Measurements from ENCODE around the gene SPTLC2. TPM values are rescaled to one million over a fixed set of nuclear protein-coding genes. Genes with fewer than 3 reads are reported as not detected.

SPTLC2 gene
- total RNA-seq, 1 donor from 2014 or later = 31.9 TPM

DNA sequence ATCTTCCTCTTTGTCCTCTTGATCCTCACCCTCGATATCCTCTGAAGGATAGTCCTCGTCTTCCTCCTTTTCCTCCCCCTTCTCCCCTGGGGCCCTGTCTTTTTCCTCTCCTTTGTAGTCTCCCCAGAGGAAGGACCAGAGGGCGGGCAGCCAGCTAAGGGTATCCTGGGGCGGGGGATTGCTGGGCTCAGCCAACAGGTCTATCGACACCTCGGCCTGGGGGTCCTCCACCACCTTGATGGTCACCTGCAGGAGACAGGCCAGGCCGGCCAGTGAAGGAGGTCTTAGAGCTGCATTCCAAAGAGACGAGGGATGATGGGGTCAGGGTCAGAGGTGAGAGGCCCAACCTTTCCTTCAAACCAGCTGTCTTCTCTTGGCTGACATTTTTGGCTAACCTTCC lies 134.0 kb downstream of the SPTLC2 start:
- TF ChIP-seq, protein P1, sequence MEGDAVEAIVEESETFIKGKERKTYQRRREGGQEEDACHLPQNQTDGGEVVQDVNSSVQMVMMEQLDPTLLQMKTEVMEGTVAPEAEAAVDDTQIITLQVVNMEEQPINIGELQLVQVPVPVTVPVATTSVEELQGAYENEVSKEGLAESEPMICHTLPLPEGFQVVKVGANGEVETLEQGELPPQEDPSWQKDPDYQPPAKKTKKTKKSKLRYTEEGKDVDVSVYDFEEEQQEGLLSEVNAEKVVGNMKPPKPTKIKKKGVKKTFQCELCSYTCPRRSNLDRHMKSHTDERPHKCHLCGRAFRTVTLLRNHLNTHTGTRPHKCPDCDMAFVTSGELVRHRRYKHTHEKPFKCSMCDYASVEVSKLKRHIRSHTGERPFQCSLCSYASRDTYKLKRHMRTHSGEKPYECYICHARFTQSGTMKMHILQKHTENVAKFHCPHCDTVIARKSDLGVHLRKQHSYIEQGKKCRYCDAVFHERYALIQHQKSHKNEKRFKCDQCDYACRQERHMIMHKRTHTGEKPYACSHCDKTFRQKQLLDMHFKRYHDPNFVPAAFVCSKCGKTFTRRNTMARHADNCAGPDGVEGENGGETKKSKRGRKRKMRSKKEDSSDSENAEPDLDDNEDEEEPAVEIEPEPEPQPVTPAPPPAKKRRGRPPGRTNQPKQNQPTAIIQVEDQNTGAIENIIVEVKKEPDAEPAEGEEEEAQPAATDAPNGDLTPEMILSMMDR (IDR thresholded peaks at IDR 0.05; ENCODE audit: insufficient read depth, low read length, severe bottlenecking) = no peak
- Histone ChIP-seq H3K36me3 (ENCODE audit: control insufficient read depth, insufficient read depth, low read length) (no peaks in the 10 kb centered on the region), H3K4me3 (ENCODE audit: low read depth, low read length) (no peak overlapping the region), H3K27me3 (ENCODE audit: control insufficient read depth, insufficient read depth, low read length) (peaks cover 2% of the 10 kb centered on the region)
- no peak for FAIRE-seq
- DNase-seq (ENCODE audit: low read depth) = no peak

DNA sequence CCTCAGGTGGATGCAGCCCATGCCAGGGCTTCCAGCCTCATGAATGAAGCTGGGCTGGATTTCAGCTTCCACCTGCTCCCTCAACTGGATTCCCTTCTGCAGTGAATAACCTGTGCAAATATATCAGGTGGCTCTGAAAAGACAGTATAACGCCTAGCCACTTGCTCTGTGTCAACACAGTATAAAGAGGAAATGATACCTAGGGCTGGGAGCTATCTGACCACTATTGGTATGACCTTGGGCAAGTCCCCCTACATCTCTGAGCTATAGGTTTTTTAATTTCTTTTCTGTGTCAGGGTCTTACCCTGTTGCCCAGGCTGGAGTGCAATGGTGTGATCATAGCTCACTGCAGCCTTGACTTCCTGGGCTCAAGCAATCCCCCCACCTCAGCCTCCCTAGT lies 137.6 kb downstream of the SPTLC2 start:
- Histone ChIP-seq H3K4me3 (ENCODE audit: low read depth, low read length) (no peak overlapping the region), H3K27me3 (ENCODE audit: control insufficient read depth, insufficient read depth, low read length) (peaks cover 2% of the 10 kb centered on the region), H3K36me3 (ENCODE audit: control insufficient read depth, insufficient read depth, low read length) (no peaks in the 10 kb centered on the region)
- DNase-seq (ENCODE audit: low read depth) (no peak), FAIRE-seq (no peak)
- TF ChIP-seq, protein P1 (IDR thresholded peaks at IDR 0.05; ENCODE audit: insufficient read depth, low read length, severe bottlenecking) = no peak

DNA sequence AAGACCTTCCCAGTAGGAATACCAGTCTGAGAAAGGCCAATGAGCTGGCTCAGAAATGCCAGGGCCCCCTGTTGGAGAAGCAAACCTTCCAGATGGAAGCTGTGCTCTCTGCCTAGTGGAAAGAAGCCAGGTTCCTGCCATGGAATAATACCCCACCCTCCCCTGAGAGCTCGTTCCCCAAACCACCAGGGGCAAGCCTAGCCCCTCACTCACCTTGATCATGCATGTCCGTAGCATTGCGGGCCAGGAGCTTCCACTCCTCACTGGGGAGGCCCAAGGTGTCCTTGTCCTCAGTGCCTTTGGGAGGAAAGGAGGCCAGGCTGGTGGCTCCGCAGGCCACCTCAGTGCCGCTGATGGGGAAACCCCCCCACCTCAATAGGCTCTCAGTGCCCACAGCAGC lies 138.4 kb downstream of the SPTLC2 start:
- Histone ChIP-seq H3K27me3 (ENCODE audit: control insufficient read depth, insufficient read depth, low read length) (peaks cover 2% of the 10 kb centered on the region), H3K4me3 (ENCODE audit: low read depth, low read length) (no peak overlapping the region), H3K36me3 (ENCODE audit: control insufficient read depth, insufficient read depth, low read length) (no peaks in the 10 kb centered on the region)
- FAIRE-seq = no peak
- TF ChIP-seq, protein P1 (IDR thresholded peaks at IDR 0.05; ENCODE audit: insufficient read depth, low read length, severe bottlenecking) = no peak
- no peak for DNase-seq (ENCODE audit: low read depth)

DNA sequence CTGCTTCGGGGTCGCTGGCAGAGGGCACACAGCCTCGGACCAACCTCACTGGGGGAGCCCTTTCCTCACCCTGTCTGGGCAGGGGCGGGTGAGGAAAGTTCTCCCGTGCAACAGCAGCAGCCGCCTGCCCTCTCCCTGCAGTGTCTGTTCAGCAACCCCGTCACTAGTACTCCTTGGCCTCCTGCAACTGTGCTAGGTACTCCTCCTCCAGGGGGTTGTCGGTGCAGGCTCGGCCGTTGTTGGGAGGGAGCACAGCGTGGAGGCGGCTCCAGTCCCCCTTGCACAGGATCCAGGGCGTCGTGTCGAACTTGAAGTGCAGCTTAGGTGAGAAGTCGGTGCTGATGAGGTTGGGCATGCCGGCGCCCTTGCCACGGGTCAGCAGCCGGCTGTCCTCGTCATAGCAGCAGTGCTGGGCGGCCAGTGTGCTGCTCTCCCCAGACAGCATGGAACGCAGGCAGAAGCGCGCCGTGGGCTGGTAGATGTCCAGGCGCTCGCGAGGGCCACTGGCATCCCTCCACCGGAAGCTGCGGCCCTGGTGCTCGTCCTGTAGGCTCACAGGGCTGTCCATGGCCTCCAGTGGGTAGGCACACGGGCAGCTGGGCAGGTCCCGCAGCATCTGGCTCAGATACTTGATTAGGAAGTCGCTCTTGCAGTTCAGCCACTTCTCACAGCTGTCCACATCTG lies 140.9 kb downstream of the SPTLC2 start:
- no peak for DNase-seq (ENCODE audit: low read depth)
- H3K4me3 ChIP-seq (ENCODE audit: low read depth, low read length) = no peak overlapping the region
- TF ChIP-seq, protein P1 (IDR thresholded peaks at IDR 0.05; ENCODE audit: insufficient read depth, low read length, severe bottlenecking) = no peak
- H3K27me3 ChIP-seq (ENCODE audit: control insufficient read depth, insufficient read depth, low read length) = peaks cover 2% of the 10 kb centered on the region
- H3K36me3 ChIP-seq (ENCODE audit: control insufficient read depth, insufficient read depth, low read length) = no peaks in the 10 kb centered on the region
- no peak for FAIRE-seq

DNA sequence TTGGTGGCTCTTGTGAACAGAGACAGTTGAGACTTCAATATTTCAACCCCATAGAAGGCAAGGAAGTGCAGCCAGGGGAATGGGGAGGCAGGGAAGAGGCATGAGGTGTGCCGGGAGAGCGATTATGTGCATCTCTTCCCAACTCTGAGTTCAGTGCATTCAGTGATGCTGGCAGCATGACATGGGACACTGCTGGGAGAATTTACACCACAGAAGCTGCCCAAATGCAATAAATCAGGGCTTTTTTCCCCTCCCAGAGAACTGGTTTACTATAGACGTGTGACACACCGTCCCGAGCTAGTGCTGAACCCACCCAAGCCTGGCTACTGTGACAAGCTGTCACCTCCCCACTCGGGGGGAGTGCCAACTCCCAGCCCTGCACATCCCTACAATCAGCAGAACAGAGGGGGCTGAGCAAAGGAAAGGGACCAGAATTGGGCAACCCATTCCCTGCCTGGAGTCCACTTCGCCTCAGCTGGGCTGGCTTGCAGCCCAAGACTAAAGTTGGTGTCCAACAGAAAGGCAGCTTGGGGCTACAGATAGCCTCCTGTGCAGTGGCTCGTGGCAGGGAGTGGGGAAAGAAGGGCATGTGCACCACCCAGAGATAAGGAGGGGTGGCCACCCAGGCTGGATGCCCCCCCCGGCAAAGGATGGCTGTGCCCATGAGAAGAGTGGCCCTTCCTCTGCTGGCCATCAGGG lies 141.8 kb downstream of the SPTLC2 start:
- no peak for FAIRE-seq
- no peak overlapping the region for H3K4me3 ChIP-seq (ENCODE audit: low read depth, low read length)
- TF ChIP-seq, protein P1 (IDR thresholded peaks at IDR 0.05; ENCODE audit: insufficient read depth, low read length, severe bottlenecking) = no peak
- no peak for DNase-seq (ENCODE audit: low read depth)
- H3K36me3 ChIP-seq (ENCODE audit: control insufficient read depth, insufficient read depth, low read length) = no peaks in the 10 kb centered on the region
- H3K27me3 ChIP-seq (ENCODE audit: control insufficient read depth, insufficient read depth, low read length) = peaks cover 2% of the 10 kb centered on the region
